Activated naive CD4-positive, alpha-beta T cell treated with anti-CD3 and anti-CD28 coated beads, Interleukin-2, amount 10 ng/mL, durations not matched to agents 7 days and 5 days (primary cell): Measurements from ENCODE around the gene HBS1L.

Experiments used
- CTCF ChIA-PET: fragments of 350-600 bp; sonication (Branson Sonifier 250); formaldehyde crosslinking; loops from one replicate; lab custom pipeline; 2021; ENCODE audit warnings: antibody characterized with exemption; lab: Charles Lee
- DNase-seq: peaks from one replicate; pipeline ENCODE4 v3.0.0-alpha.2; 2020
- H3K27ac Mint-ChIP-seq: one replicate; pipeline ENCODE4 v1.8.0; 2021; ENCODE audit warnings: mild to moderate bottlenecking, moderate library complexity, mixed read lengths
- H3K27me3 Mint-ChIP-seq: one replicate; pipeline ENCODE4 v1.8.0; 2021; ENCODE audit warnings: mild to moderate bottlenecking, mixed read lengths
- H3K36me3 Mint-ChIP-seq: one replicate; pipeline ENCODE4 v1.8.0; 2021; ENCODE audit warnings: mixed read lengths
- H3K4me1 Mint-ChIP-seq: one replicate; pipeline ENCODE4 v1.8.0; 2021; ENCODE audit warnings: mixed read lengths
- H3K4me3 Mint-ChIP-seq: one replicate; pipeline ENCODE4 v1.8.0; 2021; ENCODE audit warnings: mild to moderate bottlenecking, moderate library complexity, mixed read lengths
- H3K9me3 Mint-ChIP-seq: one replicate; pipeline ENCODE4 v1.8.0; 2021; ENCODE audit warnings: mixed read lengths

HBS1L gene

DNA sequence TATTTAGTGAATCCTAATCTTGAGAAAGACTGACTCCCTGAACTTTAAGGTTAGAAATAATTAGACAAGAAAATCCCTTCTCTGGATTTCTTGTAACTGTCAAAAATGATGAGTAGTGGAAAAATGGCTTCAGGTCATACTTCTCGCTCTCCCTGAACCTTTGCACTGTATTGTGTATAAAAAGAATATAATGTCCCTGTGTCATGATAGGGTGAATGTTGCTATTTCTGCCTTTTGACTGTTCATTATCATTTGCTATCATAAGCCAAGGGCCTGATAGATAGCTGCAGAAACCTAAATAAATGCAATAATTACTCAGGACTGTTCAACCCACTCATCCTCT is 144.1 kb downstream of the HBS1L start:
- CTCF ChIA-PET = interaction anchor here (1.4 kb wide), 1 partner anchor 30 kb away, joined by 4 read pairs; no protein-coding TSS in a partner anchor

More for the DNA sequence above, 144.1 kb downstream of the HBS1L start:
- DNase-seq = no peak
- H3K4me3 Mint-ChIP-seq = no peak overlapping the region
- no peaks in the 10 kb centered on the region for H3K4me1 Mint-ChIP-seq
- no peaks in the 10 kb centered on the region for H3K9me3 Mint-ChIP-seq
- H3K27me3 Mint-ChIP-seq = peaks cover 21% of the 10 kb centered on the region
- H3K27ac Mint-ChIP-seq = no peak overlapping the region
- H3K36me3 Mint-ChIP-seq = no peaks in the 10 kb centered on the region
